Measurements from ENCODE around the gene TMEM120B. TPM values are rescaled to one million over a fixed set of nuclear protein-coding genes. Genes with fewer than 3 reads are reported as not detected.
A peak's percentile ranks its signal among the peaks of the same experiment; 100 is the strongest.

TMEM120B gene
- polyA plus RNA-seq, 1 donor from 2014 or later: 9.8 TPM

DNA sequence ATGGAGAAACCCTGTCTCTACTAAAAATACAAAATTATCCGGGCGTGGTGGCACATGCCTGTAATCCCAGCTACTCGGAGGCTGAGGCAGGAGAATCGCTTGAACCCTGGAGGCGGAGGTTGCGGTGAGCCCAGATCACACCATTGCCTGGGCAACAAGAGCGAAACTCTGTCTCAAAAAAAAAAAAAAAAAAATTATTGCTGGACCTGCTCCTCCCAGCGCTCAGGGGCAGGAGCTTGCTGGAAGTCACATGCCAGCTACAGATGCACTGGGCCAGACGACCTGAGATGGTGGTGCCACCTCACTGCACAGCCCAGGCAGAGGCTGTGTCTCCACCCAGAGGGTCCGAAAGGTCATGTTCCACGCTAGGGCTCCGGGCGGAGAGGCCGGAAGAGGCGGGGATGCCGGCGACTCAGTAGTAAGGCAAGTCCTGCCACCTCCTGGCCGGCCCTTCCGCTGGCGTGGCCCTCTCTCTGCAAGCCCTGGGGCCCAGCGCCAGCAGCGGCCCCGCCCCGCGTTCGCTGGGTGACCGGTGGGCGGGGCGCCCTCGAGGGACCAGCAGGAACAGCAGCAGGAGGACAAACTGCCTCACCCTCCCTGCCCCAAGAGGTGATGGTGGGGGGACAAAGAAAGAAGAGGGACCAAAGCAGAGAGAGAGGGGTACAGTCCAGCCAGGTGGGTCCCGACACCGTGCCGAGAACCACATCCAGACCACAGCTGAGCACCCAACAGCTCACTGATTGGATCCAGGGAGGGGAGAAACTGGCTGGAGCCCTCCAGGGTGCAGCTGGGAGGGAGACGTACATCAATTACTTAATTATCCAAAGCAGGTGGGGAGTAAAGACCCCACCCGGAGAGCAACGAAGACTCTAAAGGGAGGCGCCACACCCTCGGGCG, 84.6 kb downstream of the TMEM120B start:
- peaks cover 11% of the 10 kb centered on the region for H3K27me3 ChIP-seq (ENCODE audit: insufficient read depth, low read depth, low read length)
- H2AFZ ChIP-seq (ENCODE audit: low read depth, low read length): no peak overlapping the region

DNA sequence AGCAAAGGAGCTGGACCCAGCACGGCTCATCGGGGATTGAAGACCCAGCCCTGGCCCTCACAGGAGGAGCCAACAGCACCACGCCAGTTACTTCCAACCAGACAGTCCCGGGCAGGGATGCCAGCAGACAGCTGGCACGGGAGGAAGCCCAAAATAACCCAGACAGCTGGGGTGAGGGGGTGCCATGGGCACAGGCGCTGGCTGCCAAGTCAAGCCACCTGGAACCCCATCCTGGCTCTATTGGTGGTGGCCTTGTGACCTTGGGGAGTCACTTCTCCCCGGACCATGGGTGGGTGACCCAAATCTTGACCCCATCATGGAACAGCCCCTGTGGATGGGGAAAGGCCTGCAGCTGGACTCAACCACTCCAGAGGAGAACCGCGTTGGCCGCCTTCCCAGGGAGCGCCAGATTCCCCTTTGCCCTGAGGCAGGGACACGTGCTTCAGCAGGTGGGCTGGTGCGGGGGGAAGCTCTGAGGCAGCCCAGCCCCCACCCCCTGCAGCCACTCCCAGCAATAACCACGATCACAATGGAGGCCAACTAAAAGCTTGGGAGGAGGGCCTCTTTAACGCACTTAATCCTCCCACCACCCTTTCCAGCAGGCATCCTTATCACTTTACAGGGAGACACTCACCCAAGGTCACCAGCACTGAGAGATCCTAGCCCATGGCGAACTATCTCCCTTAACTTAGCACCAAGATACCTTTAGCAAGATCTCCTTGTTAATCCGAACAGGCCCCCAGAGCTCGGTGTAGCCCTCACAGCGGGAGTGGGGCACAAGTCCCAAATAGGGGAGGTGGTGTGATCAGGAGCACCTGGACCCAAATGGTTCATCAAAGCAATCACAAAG, 85.6 kb downstream of the TMEM120B start:
- Histone ChIP-seq H3K79me2 (replicated peaks; ENCODE audit: insufficient read depth, low read length) (peaks cover 51% of the 10 kb centered on the region), H3K9me3 (ENCODE audit: low read length) (no peaks in the 10 kb centered on the region), H3K36me3 (ENCODE audit: insufficient read depth, low read length) (no peaks in the 10 kb centered on the region), H4K20me1 (ENCODE audit: insufficient read depth) (peaks cover 39% of the 10 kb centered on the region), H3K4me3 (ENCODE audit: low read length) (peak overlapping the region; percentile 86), H3K9ac (ENCODE audit: low read length) (peak overlapping the region; percentile 99), H3F3A (ENCODE audit: insufficient read depth, low read length, poor library complexity, severe bottlenecking) (peaks cover 13% of the 10 kb centered on the region), H3K27ac (ENCODE audit: low read length) (peak overlapping the region; percentile 82), H3K27me3 (ENCODE audit: insufficient read depth, low read depth, low read length) (peaks cover 6% of the 10 kb centered on the region), H3K9me2 (ENCODE audit: insufficient read depth, low read length) (no peaks in the 10 kb centered on the region), H3K4me2 (ENCODE audit: low read length) (peak overlapping the region; percentile 95), H2AFZ (ENCODE audit: low read depth, low read length) (no peak overlapping the region)
- TF ChIP-seq, protein P1, sequence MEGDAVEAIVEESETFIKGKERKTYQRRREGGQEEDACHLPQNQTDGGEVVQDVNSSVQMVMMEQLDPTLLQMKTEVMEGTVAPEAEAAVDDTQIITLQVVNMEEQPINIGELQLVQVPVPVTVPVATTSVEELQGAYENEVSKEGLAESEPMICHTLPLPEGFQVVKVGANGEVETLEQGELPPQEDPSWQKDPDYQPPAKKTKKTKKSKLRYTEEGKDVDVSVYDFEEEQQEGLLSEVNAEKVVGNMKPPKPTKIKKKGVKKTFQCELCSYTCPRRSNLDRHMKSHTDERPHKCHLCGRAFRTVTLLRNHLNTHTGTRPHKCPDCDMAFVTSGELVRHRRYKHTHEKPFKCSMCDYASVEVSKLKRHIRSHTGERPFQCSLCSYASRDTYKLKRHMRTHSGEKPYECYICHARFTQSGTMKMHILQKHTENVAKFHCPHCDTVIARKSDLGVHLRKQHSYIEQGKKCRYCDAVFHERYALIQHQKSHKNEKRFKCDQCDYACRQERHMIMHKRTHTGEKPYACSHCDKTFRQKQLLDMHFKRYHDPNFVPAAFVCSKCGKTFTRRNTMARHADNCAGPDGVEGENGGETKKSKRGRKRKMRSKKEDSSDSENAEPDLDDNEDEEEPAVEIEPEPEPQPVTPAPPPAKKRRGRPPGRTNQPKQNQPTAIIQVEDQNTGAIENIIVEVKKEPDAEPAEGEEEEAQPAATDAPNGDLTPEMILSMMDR (IDR thresholded peaks at IDR 0.05; ENCODE audit: poor library complexity, severe bottlenecking): no peak
- peak; percentile 26 for TF ChIP-seq MXI1 (conservative IDR thresholded peaks at IDR 0.05; ENCODE audit: poor library complexity, severe bottlenecking)

More for the DNA sequence above, 84.6 kb downstream of the TMEM120B start:
- Histone ChIP-seq H3F3A (ENCODE audit: insufficient read depth, low read length, poor library complexity, severe bottlenecking) (peaks cover 8% of the 10 kb centered on the region), H3K79me2 (replicated peaks; ENCODE audit: insufficient read depth, low read length) (peaks cover 46% of the 10 kb centered on the region), H3K9me3 (ENCODE audit: low read length) (no peaks in the 10 kb centered on the region), H3K9ac (ENCODE audit: low read length) (peak overlapping the region; percentile 99), H4K20me1 (ENCODE audit: insufficient read depth) (peaks cover 39% of the 10 kb centered on the region), H3K4me3 (ENCODE audit: low read length) (peak overlapping the region; percentile 86), H3K36me3 (ENCODE audit: insufficient read depth, low read length) (no peaks in the 10 kb centered on the region), H3K27ac (ENCODE audit: low read length) (peak overlapping the region; percentile 3), H3K4me2 (ENCODE audit: low read length) (peak overlapping the region; percentile 5), H3K9me2 (ENCODE audit: insufficient read depth, low read length) (no peaks in the 10 kb centered on the region)
- TF ChIP-seq, protein P1 (IDR thresholded peaks at IDR 0.05; ENCODE audit: poor library complexity, severe bottlenecking): no peak

DNA sequence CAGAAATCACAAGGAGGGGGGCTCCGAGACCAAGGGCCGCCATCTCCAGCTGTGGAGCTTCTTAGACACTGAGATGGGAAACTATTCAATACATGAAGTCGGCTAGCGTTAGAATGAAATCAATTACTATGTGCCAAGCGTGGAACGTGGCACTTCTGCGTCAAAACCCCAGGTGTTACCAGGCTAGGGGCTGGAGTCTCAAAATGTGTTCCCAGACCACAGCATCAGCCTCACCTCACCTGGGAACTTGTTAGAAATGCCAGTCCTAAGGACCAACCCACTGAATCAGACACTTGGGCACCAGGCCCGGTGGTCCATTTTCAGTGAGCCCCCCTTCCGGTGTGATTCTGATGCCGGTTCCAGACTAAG, 86.2 kb downstream of the TMEM120B start:
- Histone ChIP-seq H3K4me3 (ENCODE audit: low read length) (peak overlapping the region; percentile 86), H3K9me3 (ENCODE audit: low read length) (no peaks in the 10 kb centered on the region), H3K4me2 (ENCODE audit: low read length) (peak overlapping the region; percentile 95), H3K9me2 (ENCODE audit: insufficient read depth, low read length) (no peaks in the 10 kb centered on the region), H4K20me1 (ENCODE audit: insufficient read depth) (peaks cover 39% of the 10 kb centered on the region), H3K27me3 (ENCODE audit: insufficient read depth, low read depth, low read length) (peaks cover under 1% of the 10 kb centered on the region), H3K27ac (ENCODE audit: low read length) (peak overlapping the region; percentile 82), H3K79me2 (replicated peaks; ENCODE audit: insufficient read depth, low read length) (peaks cover 51% of the 10 kb centered on the region), H2AFZ (ENCODE audit: low read depth, low read length) (no peak overlapping the region), H3K36me3 (ENCODE audit: insufficient read depth, low read length) (no peaks in the 10 kb centered on the region), H3F3A (ENCODE audit: insufficient read depth, low read length, poor library complexity, severe bottlenecking) (peaks cover 13% of the 10 kb centered on the region), H3K9ac (ENCODE audit: low read length) (peak overlapping the region; percentile 99)
- TF ChIP-seq MXI1 (conservative IDR thresholded peaks at IDR 0.05; ENCODE audit: poor library complexity, severe bottlenecking) (no peak), EZH2 (IDR thresholded peaks at IDR 0.05; ENCODE audit: borderline replicate concordance, insufficient read depth, low read length, poor library complexity, severe bottlenecking) (no peak), TAF1 (IDR thresholded peaks at IDR 0.05; ENCODE audit: low read depth) (peak; percentile 19)
- TF ChIP-seq, protein P2, sequence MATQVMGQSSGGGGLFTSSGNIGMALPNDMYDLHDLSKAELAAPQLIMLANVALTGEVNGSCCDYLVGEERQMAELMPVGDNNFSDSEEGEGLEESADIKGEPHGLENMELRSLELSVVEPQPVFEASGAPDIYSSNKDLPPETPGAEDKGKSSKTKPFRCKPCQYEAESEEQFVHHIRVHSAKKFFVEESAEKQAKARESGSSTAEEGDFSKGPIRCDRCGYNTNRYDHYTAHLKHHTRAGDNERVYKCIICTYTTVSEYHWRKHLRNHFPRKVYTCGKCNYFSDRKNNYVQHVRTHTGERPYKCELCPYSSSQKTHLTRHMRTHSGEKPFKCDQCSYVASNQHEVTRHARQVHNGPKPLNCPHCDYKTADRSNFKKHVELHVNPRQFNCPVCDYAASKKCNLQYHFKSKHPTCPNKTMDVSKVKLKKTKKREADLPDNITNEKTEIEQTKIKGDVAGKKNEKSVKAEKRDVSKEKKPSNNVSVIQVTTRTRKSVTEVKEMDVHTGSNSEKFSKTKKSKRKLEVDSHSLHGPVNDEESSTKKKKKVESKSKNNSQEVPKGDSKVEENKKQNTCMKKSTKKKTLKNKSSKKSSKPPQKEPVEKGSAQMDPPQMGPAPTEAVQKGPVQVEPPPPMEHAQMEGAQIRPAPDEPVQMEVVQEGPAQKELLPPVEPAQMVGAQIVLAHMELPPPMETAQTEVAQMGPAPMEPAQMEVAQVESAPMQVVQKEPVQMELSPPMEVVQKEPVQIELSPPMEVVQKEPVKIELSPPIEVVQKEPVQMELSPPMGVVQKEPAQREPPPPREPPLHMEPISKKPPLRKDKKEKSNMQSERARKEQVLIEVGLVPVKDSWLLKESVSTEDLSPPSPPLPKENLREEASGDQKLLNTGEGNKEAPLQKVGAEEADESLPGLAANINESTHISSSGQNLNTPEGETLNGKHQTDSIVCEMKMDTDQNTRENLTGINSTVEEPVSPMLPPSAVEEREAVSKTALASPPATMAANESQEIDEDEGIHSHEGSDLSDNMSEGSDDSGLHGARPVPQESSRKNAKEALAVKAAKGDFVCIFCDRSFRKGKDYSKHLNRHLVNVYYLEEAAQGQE (IDR thresholded peaks at IDR 0.05; ENCODE audit: borderline replicate concordance): no peak
